Mammary epithelial cell (primary cell): ENCODE results near the gene STT3B.

Source experiments
- EZH2 ChIP-seq: IDR thresholded peaks from 2 replicates; pipeline ENCODE4 v1.6.1; 2012; ENCODE audit warnings: low read length, inconsistent platforms, borderline replicate concordance
- TF ChIP-seq, protein P1 (sequence below), 2 donors: IDR thresholded peaks in 1 of 2; conservative IDR thresholded peaks in 1 of 2; 2 replicates each; pipeline ENCODE4 v1.5.1; 2011 to 2012; ENCODE audit warnings: inconsistent platforms in 2 of 2, low read length in 2 of 2, mild to moderate bottlenecking in 2 of 2, control low read depth in 1 of 2, low read depth in 1 of 2; ENCODE audit not compliant: insufficient read depth in 1 of 2; ENCODE audit errors: extremely low read depth in 1 of 2

DNA sequence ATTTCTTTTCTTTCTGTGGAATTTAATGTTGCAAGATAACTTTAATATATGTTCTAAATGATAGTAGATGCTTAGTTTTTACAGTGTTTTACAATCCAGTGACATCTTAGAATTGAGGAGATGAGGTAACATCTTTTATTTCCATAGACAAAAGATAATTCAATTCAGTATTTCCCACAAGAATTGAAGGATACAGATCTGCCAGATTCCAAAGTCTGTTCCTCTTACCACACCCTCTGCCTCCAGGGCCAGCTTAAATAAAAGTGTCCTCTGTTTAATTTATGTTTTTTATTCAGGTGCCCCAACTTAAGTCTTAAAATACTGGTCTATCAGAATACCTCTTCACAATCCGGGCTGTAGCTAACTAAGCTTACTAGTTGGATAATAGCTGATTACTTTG is 6.5 kb downstream of the STT3B start:
- TF ChIP-seq EZH2 = no peak
- TF ChIP-seq, protein P1, sequence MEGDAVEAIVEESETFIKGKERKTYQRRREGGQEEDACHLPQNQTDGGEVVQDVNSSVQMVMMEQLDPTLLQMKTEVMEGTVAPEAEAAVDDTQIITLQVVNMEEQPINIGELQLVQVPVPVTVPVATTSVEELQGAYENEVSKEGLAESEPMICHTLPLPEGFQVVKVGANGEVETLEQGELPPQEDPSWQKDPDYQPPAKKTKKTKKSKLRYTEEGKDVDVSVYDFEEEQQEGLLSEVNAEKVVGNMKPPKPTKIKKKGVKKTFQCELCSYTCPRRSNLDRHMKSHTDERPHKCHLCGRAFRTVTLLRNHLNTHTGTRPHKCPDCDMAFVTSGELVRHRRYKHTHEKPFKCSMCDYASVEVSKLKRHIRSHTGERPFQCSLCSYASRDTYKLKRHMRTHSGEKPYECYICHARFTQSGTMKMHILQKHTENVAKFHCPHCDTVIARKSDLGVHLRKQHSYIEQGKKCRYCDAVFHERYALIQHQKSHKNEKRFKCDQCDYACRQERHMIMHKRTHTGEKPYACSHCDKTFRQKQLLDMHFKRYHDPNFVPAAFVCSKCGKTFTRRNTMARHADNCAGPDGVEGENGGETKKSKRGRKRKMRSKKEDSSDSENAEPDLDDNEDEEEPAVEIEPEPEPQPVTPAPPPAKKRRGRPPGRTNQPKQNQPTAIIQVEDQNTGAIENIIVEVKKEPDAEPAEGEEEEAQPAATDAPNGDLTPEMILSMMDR (conservative IDR thresholded peaks at IDR 0.05 in 1 of 2, IDR thresholded peaks at IDR 0.05 in 1 of 2; ENCODE audit: extremely low read depth in 1 of 2, insufficient read depth in 1 of 2, low read depth in 1 of 2, low read length in 2 of 2) = no peak
